ENCODE results near the gene SKP1.
A peak's percentile ranks its signal among the peaks of the same experiment; 100 is the strongest.

Gene SKP1

DNA sequence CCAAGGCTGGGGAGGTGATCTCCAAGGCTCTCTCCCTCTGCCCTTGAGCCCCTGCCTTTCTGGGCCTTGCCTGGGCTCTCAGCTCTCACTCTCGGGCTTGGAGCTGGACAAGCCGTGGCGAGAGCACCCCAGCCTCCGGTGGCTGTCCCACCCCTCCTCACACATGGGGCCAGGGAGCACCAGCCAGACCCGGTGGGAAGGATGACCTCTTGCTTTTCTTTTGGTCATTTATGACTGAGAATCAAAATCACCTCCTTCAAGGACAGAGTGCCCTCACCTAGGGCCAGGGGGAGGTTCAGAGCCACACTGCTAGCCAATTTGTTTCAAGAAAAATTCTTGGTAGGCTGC, 48.1 kb downstream of the SKP1 start:
- DNase-seq: no peak

DNA sequence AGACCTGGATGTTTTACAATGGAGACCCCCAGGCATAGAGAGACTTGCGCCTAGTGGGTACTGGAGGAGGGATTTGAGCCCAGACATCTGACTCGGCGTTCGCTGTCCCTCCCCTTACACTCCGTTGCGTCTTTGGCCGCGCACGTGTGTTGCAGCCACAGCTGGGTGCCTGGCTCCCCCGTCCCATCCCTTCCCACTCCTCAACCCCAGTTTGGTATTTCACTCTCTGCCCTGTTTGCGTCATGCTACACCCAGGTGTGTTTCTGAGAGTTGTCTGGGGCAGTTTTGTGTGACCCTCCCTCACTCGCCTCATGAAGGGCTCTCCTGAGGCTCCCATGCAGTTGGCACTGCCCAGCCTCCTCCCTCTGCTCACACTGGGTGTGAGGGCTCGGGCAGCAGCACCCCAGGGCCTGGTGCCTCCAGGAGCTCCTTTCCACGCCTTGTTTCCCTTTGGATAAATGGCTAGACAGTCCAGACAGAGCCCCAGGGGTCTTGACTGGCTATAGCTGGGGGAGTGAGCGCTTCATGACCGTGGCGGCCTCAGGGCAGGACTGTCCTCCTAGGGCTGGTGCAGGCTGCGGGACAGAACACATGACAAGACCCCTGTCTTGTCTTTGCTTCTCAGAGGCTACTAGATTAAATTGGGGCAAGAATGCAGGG, 48.6 kb downstream of the SKP1 start:
- DNase-seq: no peak

DNA sequence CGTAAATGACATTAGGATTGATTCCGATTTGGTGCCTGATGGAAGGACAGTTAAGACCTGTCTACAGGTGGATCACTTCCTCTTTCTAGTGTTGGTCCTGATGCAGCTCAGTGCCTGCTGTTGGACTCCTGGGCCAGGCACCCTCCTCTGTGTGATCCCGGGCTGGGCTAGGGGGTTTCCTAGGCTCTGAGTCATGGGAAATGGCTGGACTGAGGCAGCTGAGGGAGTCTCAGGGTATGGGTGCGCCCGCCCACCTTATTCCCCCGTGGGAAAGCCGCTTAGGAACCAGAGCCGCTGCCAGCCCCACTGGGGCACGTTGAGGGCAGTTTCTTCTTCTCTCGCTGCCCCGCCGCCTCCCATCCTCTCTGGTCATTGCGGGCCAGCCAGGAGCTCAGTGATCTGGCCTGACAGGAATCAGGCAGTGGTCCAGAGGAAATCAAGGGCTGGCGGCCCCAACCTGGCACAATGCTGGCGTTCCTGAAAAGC, 49.3 kb downstream of the SKP1 start:
- peak; percentile 55 for DNase-seq

DNA sequence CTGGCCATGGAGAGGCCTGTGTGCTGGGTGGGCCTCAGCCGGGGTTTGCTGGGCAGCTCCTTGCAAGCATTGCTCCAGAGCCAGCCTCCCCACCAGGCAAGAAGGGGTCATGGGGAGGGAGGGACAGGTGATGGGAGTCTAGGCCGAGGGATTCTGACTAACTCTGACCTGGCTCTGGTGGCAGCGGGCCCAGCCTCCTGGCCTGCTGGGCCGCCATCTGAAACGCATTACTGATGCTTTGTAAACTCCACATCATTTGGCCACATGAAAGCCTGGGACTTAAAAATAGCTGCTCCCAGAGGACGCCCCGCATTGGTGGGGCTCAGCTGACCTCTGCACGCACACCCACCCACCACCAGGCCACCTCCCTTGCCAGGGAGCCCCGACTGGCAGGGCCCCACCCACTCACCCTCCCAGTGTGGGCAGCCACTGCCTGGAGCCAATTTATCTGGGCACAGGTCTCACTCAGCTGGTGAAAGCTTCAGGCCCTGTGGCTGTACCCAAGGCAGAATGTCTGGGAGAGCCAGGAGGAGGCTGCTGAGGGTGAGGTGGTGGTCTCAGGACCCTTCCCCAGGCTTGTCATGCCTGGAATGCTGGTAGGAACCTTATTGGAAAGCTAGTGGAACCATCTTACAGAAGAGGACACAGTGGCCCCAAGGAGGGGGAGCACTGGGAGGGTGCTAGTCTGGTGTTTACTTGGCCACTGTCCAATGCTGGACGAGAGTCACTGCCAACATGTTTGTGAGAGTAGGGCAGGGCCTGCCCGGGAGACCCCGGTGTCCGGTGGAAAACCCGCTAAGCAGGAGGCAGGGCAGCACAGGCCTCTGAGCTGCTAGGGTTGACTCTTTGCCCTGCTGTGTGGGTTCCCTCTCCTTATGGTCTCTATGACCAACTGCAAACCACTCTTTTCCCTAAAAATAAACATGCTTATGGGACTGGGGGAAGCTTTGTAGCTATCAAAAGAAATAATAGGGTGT, 51.4 kb downstream of the SKP1 start:
- DNase-seq: no peak

DNA sequence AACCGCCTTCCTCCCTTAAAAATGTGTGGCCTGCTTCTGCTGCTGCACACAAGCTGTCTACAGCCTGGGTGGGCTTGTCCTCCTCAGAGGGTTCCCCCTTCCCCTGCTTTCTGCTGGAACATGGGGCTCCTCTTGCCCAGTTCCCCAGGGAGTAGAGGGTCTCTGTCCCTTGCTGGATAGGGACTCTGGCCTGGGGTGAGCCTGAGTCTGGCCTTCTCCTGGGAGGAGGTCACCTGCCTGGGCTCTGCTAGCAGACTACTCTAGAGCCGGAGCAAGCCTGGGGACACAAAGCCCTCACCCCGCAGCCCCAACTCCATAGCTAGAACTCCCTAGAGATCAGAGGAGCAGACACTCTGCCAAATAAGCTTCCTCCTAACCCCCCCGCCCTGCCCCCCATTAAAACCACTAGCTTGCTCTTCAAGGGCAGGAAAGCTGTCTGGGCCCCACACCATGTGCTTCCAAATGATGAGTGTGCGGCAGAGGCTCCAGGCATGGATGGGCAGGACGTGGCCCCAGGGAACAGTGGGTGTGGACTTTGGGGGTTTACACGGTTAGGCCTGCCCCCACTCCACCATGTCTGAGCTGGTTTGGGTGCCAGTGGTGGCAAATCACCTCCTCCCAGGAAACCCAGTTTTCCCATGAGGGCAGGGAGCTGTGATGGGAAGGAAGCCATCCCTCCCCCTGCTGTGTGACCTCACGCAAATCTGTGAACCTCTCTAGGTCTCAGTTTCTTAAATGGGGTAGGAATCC, 52.3 kb downstream of the SKP1 start:
- peak; percentile 47 for DNase-seq

- DNase-seq: no peak
Observed at GRCh38 chr5:134123360-134123759, 53.4 kb downstream of the SKP1 start.

DNA sequence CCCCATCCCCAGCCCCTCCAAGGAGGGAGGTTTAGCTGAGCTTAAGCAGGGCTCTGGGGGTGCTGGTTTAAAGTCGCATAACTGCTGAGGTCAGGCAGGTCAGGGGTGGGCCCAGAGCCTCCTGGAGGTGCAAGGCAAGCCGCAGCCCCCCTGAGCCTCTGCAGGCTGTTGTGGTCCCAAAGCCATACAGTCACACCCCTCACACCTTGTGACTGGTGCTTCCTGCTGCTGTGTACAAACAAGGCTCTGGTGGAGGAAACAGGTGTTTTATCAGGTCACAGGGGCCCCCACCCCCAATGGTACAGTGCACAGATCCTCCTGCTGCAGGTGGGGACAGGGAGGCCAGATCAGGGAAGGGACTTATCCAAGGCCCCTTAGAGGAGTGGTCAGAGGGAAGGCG, 54.2 kb downstream of the SKP1 start:
- peak; percentile 54 for DNase-seq

DNA sequence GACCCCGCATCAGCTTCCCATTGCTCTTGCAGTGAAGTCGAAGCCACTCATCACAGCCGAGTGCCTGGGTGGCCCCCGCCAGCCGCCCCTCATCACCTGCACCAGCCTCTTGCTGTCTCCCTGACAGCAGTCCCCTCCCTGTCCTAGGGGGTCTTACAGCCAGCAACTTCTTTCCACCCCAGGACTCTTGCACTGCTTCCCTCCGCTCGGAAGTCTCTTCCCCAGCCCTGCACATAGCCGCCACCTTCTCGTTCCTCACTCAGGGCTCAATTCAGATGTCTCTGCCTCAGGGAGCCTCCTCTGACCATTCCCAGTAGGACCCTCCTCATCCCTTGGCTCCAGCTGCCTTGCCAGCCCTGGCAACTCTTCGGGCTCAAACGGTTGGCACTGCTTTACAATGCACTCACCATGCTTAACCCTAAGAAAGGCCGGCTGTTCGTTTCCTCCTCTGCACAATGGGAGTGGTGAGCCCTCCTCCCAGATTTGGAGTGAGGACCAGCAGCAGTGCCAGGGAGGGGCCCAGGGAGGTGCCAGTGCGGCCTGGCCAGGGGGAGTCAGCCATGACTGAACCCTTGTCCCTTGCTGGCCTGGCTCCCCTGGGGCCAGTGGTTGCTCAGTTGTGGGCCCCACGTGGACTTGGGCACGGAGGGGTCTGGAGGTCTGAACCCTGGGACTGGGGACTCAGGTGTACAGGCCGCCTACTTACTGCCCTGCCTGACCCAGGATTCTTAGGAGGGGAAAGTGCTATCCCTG, 56.2 kb downstream of the SKP1 start:
- no peak for DNase-seq

DNA sequence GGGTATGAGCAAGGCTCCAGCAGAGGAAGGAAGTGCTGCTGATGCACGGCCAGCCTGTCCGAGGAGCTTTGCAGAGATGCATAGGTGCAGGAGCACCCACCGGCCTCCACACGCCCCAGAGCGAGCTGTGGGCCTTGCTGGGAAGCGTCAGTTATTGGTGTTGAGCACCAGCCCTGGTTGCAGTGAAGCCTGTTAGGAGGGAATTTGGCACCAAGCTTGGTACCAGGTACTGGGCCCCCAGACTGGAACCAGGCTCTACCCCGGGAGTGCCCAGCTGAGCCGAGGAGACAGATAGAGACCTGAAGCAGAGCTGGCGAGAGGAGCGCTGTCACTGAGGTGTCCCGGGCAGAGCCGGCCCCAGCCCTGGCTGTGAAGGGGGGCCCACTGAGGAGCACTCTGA, 57.0 kb downstream of the SKP1 start:
- no peak for DNase-seq

GRCh38 chr5:134118212-134118835, 58.4 kb downstream of the SKP1 start:
- DNase-seq: no peak

DNA sequence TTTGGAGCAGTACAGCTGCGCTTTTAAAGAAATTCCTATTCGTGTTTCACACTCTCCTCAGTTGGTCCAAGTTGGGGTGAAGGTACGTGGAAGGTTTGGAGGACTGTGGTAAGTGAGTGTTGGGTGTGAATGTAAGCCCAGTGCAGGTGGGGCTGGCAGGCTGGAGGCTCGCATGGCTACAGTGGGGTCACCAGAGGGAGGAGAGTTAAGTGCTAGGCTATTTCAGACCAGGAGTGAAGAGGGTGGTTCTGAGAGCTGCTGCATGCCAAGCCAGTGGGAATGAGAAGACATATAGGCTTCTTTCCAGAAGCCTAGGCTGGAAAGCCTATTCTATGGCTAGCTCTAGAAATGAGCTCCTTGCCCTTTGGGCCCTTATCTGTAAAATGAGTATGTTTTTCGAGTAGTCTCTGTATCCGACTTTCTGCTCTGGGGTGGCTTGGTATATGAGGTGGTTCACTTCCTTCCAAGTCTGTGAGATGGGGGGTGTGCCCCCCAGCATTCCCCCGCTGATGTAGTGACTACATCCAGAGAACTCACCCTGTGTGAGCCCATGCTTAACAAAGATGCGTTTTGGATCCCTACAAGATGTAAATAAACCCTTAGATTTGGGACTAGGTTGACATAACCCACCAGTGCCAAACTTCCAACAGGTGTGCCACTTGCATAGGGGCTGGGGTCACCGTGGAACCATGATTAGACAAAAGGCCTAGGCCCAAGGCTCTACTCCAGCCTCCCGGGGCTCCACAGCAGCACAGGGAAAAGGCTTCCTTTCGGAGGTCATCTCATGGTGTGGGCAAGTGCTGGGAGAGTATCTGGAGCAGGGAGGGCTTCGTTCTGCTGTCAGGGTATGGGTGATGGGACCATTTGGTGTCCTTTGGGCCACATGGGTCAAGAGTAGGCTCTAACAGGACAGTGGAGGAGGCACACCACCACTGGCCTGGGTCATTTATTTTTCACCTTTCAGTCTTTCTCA, 59.7 kb downstream of the SKP1 start:
- no peak for DNase-seq

DNA sequence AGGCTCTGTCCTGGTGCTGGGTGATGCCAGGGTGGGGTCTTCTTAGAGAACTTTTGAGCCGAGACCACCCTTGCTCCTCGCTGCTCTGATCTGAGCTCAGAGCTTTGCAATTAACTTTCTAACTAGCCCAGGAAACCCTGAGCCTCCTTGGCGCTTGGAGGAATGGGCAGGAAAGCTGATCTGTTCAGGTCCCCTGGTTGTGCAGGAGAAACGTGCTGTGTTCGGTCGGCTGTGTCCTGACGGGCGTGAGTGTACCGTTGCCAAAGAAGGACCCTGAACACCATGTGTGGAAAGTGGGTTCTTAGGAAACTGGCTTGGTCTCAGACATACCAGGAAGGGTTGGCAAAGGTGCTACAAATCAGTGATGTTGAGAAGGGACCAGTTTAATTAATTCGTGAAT, 60.5 kb downstream of the SKP1 start:
- DNase-seq: no peak

- no peak for DNase-seq
Observed at GRCh38 chr5:134115806-134116175, 61.0 kb downstream of the SKP1 start.

GRCh38 chr5:134114886-134115805, 61.6 kb downstream of the SKP1 start:
- peak; percentile 61 for DNase-seq

GRCh38 chr5:134113902-134114875, 62.6 kb downstream of the SKP1 start, which contains the start of gene TCF7:
TSS of gene TCF7 (plus strand) at chr5:134114681. CDS start at chr5:134114907, 226 bp downstream.
- peak; percentile 78 for DNase-seq

- no peak for DNase-seq
Observed at GRCh38 chr5:134113363-134113889, 63.3 kb downstream of the SKP1 start.

- no peak for DNase-seq
Observed at GRCh38 chr5:134112726-134113362, 63.9 kb downstream of the SKP1 start.

All from T-helper 9 cell (primary cell).